GF-D8 (cell line): ENCODE data around the gene PNLDC1.

Experiments
- DNase-seq: peaks from one replicate; lab custom pipeline; 2025; lab: John Stamatoyannopoulos, UW

The PNLDC1 gene, protein sequence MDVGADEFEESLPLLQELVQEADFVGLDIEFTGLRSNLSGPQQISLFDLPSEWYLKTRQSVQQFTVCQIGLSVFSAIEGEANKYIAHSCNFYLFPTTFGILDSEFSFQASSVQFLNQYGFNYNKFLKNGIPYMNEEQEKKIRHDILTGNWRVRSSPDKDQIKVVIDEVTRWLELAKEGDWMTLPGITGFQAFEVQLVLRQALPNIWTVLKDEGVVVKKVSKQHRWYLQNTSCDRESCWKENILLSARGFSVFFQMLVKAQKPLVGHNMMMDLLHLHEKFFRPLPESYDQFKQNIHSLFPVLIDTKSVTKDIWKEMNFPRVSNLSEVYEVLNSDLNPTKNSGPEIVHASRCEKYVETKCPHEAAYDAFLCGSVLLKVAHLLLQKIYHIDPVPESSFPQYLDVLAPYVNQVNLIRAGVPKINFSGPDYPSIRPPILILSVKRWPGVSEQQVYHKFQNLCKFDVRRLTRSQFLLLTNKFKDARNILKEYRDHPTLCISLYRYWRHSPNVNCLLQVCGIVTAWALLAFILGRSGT

DNA sequence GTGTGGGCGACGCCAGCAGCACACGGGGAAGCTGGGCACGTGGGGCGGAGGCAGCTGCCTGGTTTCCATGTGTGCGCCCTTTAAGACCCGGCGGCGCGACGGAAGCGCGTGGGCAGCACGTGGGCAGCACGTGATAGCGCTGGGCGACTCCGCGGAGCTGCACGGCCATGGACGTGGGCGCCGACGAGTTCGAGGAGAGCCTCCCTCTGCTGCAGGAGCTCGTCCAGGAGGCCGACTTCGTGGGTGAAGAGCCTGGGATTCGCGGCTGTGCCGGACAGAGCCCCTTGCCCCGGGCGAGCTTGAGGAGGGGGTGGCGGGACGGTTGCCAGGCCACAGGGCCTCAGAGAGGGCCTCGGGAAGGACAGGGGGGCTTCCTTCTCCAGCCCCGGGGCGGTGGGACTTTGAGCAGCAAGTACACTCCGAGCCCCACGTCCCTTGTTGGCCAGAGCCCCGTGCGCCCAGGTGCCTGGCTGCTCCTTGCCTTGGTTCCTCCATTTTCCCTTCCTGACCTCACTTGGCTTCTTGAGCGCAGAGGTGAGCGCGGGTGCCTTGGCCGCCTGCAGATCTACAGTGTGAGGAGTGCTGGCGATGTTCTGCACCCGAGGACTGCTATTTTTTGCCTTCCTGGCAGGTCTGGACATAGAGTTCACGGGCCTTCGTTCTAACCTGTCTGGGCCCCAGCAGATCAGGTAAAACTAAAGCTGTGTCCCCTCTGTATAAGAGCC, at the start of gene PNLDC1:
TSS of gene PNLDC1 (plus strand) at position 136 of the 725 bp plus-strand sequence. CDS start at position 168, 32 bp downstream.
- DNase-seq, result no peak

DNA sequence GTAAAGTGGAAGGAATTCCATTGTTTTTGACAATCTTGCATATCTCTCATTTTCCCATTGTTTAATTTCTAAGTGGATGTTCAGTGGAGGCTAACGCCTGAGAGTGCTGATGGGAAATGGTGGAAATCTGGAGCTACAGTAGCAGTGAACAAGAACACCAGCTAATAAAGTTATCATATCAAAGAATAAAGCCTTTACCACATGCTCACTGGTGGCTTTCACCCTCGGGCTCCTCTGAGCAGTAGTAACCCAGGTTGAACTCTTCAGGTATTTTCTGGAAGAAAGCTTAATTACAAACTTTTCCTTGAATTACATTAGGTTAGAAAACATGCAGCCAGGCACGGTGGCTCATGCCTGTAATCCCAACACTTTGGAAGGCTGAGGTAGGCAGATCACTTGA, 48.6 kb upstream of the PNLDC1 start:
- DNase-seq, result no peak

DNA sequence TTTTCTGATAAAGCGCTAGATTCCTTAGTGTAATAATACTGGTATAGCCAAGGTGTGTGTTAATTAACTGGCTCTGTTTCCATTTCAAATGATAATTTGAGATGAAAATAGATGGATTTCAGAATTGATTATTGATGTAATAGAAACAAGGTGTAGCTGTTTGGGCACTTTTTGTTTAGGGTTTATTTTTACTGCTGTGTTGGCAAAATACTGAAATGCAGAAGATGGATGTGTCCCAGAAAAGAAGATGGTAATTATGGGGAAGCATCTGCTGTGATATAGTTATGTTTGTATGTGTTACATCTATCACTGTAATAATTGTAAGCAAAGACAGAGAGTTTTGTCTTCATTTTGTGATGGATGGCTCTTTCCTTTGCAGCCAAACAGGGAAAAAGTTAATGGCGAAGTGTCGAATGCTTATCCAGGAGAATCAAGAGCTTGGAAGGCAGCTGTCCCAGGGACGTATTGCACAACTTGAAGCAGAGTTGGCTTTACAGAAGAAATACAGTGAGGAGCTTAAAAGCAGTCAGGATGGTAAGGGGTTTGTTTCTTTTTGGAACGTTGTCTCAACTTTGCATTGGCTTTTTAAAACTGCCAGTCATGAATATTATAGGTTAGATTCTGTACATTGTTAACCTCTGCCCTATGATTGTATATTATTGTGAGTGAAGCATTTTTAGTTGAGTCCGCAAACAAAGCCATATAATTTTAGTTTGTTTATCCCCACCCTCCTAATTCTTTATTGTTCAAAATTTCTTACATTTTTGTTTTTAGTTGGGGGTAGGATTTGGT, 46.8 kb upstream of the PNLDC1 start:
- no peak for DNase-seq

DNA sequence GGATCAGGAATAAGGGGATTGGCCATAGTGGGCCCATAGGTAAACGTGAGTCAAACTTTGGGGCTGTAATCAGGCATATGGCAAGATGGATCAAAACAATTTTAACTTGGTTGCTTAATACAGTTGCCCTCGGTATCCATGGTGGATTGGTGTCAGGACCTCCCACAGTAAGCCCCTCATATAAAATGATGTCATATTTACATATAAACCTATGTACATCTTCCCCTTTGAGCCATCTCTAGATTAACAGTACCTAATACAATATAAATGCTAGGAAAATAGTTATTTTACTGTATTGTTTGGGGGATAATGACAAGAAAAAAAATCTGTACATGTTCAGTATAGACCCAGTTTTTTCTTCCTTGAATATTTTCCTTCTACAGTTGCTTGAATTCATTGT, 45.7 kb upstream of the PNLDC1 start:
- DNase-seq, result no peak

DNA sequence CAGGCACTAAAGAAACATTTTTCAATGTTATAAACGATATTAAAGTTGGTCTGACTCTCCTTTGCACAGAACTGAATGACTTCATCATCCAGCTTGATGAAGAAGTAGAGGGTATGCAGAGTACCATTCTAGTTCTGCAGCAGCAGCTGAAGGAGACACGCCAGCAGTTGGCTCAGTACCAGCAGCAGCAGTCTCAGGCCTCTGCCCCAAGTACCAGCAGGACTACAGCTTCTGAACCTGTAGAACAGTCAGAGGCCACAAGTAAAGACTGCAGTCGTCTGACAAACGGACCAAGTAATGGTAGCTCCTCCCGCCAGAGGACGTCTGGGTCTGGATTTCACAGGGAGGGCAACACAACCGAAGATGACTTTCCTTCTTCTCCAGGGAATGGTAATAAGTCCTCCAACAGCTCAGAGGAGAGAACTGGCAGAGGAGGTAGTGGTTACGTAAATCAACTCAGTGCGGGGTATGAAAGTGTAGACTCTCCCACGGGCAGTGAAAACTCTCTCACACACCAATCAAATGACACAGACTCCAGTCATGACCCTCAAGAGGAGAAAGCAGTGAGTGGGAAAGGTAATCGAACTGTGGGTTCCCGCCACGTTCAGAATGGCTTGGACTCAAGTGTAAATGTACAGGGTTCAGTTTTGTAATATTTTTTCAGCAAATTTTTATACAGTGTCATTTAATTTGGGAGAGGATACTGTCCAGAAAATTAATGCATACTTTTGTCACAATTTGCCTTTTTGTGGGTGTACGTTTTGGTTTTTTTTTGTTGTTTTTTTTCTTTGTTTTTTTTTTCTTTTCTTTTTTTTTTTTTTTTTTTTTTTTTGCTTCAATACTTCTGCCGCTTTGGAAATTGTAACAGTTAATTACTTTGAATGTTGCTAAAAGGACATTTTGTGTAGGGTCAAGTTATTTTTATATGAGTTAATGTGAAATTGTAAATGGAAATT, 44.8 kb upstream of the PNLDC1 start:
- no peak for DNase-seq

DNA sequence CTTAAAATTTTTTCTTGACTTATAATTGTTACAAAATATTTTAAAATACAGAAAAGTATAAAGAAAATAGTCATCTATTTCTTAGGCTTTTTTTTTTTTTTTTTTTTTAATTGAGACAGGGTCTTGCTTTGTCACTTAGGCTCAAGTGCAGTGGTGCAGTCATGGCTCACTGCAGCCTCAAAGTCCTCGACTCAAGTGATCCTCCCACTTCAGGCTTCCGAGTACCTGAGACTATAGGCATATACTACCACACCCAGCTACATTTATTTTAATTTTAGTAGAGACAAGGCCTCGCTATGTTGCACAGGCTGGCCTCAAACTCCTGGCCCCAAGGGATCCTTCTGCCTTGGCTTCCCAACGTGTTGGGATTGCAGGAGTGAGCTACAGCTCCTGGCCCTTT, 43.6 kb upstream of the PNLDC1 start:
- no peak for DNase-seq

DNA sequence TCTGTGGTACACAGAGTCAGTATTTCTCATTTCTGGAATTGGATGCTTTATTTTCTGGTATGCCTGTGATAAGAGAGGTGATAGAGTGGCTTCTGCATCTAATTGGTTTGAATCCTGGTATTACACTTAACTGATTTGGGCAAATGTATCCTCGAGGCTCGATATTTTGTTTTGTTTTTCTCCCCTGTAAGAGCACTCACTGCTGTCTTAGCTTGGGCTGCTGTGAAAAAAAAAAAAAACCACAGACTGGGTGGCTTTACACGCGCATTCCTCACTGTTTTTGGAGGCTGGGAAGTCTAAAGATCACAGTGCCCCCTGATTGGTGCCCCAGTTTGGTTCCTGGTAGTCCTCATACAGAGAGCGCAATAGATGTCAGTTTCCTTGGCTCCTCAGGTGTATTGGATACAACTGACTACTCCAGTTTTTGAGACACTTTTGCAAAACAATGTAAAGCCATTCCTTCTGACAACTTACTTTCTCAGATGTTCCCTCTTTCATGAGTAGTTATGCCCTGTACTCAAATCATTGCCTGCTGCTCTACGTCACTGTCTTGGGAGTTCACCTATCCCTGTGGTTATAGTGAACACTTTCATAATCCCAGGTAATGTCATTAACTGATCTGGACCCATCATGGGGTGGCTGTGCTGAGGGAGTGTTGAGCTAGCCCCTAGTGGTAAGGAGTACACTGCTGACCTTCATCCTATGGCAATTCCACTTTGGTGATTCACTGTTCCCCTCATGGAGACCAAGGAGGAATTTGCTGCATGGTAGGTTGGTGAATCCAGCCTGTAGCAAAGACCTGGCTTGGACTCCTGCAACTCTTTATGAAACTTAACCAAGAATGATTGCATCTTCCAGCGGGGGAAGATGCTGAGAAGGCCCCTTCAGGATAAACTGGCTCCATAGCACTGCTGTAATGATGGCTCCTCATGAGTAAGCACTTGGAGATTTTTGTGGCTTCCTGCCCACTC, 41.8 kb upstream of the PNLDC1 start:
- no peak for DNase-seq

DNA sequence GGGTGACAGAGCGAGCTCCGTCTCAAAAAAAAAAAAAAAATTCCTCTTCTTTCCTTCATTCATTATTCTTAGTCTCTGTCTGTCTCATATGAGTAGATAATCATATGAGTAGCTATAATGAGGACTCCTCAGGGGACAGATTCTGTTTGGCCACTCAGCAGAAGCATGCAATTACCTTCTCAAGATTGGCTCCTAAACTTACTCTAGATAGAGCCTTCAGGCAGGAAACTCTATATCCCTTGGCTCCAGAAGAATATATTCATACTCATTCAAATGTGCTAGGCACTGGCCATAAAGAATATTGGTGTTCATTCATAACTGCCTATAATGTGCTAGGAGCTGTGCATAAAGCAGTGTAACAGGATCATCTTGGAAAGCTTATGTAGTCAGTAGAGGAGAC, 40.4 kb upstream of the PNLDC1 start:
- no peak for DNase-seq

DNA sequence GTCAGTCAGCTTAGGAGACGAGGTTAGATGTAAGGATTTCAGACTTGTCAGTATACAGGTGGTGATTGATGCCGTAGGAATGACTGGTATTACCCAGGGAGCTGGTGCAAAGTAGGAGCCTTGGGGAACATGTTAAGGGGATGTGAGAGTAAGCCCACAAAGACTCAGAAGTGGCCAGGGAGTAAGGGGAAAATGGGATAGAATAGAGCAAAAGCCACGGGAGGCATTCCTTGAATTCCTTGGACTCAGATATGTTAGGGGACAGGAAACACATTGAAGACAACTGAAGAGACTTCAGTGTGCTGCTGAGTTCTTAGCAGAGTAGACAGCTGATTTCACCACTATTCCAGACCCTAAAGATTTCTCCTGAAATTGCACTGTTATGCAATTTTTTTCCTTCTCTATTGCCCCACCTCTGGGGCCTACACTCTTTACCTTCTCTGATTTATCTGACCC, 39.4 kb upstream of the PNLDC1 start:
- DNase-seq, result no peak

DNA sequence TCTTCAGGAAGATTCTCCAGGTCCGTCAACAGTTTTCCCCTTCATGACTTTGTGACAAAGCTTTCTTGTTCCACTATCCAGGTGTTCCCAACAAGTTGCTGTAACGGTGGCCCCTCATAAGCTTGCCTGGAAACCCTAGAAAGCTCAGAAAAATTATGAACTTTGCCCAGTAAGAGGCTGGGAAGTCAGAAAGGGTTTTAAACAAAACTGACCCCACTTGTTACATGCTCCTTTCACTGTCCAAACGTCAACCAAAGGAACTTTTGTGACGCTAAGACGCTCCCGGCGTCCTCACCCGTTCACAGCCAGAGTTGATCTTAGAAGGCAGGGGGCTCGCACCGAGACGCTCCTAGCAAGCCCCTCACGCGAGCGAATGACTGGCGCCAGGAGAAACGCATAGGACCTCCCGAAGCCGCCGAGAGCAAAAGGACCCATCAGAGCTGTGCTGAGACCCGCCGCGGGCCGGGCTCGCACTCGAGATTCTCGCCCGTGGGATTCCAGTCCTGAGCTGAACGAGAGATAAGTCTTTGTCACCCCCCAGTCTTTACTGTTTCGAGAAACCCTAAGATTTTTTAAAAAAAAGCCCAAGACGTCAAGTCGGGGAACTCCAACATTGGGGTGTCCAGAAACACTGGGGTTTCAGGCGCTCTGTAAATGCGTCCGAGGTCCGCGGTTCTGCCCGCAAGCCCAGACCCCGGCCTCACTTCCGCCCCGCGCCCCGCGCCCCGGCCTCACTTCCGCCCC, 38.8 kb upstream of the PNLDC1 start:
- DNase-seq, result peak; percentile 4

DNA sequence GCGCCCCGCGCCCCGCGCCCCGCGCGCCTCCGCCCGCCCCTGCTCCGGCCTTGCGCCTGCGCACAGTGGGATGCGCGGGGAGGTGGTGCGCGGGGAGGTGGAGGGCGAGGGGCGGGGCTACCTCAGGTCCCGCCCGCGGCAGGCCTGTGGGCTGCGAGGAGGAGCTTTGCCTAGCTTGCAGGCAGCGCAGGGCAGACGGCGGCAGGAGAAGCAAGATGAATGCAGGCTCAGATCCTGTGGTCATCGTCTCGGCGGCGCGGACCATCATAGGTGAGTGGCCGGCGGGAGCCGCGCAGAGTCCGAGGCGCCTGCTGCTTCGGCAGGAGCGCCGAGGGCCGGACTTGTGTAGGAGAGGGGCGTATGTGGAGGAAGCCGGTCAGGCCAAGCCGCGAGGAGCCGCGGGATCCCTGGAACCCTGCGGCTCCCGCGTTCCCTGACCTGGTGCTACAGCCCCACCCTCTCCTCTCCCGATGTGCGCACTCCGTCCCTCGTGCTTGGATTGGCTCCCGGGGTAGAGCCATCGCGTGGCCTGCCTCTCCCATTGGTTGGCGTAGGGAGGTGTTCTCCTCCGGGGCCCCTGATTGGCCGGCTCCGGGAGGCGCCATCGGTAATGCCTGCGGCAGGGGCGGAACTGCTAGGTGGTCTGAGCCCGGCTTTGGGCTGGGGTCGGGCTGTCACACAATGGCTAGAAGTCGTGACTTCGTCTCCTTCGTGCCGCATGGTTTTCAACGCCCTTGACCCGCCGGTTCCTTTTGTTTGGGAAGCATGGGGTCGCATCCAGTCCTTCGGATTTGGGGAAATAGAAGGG, 38.0 kb upstream of the PNLDC1 start, which contains the start of gene ACAT2:
TSS of gene ACAT2 (plus strand) at position 173 of the 808 bp plus-strand sequence. CDS start at position 216, 43 bp downstream.
- peak; percentile 85 for DNase-seq

DNA sequence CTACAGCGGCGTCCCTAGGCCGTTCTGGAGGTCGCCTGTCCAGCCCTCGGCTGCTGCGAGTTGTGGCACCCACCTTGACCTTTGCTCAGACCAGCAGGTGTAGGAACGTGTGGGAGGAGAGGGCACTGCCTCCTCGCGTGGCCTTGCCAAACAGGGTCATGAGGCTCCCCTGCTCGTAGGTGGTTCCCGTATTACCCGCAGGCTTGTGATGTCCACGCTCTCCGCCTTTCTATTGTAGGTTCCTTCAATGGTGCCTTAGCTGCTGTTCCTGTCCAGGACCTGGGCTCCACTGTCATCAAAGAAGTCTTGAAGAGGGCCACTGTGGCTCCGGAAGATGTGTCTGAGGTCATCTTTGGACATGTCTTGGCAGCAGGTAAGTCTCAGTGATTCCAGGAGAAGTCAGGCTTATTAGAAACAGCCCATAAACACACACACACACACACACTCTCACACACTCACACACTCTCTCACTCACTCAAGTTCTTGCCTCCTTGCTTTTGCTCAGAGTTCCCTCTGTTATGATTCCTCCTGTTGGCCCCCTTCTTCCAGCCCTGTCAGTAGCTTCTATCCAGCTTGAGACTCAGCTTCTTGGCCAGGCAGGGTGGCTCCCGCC, 37.3 kb upstream of the PNLDC1 start:
- DNase-seq, result no peak

DNA sequence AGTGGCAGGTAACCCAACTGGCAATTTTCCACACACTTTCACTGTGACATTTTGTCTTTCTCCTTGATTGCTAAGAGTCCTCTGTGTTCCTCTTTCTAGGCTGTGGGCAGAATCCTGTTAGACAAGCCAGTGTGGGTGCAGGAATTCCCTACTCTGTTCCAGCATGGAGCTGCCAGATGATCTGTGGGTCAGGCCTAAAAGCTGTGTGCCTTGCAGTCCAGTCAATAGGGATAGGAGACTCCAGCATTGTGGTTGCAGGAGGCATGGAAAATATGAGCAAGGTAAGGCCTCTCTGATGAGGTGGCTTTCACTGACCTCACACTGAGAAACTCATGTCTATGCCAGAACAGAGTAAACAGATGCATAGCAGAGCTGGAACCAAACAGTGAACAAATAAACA, 33.2 kb upstream of the PNLDC1 start:
- DNase-seq, result no peak

DNA sequence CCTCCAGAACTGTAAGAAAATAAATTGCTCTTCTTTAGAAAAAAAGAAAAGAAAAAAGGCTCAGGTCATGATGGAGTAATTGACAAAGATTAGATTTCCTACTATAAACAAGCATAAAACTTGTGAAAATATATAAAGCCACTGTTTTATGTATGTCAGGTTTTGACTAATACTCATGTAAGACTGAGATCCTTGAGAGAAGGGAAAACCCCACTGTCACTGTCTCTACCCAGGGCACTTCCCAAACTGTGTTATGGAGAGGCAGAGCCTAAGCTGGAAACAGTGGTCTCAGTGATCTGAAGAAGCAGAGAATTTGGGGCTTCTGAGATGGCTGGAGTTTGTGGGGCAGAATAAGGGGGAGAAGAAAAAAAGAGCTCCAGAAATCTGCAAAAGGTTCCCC, 30.6 kb upstream of the PNLDC1 start:
- no peak for DNase-seq

DNA sequence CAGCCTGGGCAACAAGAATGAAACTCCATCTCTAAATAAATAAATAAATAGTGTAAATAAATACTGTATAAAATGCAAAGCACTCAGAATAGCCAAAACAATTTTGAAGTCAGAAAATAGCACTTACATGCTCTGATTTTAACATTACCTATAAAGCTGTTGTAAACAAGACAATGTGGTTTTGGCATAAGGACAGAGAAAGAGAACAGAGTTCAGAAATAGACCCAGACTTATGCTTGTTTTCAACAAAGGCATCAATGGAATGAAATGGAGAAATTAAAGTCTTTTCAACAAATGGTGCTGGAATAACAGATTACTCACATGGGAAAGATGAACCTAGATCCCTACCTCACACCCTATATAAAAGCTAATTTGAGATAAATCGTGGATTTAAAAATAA, 27.9 kb upstream of the PNLDC1 start:
- no peak for DNase-seq

DNA sequence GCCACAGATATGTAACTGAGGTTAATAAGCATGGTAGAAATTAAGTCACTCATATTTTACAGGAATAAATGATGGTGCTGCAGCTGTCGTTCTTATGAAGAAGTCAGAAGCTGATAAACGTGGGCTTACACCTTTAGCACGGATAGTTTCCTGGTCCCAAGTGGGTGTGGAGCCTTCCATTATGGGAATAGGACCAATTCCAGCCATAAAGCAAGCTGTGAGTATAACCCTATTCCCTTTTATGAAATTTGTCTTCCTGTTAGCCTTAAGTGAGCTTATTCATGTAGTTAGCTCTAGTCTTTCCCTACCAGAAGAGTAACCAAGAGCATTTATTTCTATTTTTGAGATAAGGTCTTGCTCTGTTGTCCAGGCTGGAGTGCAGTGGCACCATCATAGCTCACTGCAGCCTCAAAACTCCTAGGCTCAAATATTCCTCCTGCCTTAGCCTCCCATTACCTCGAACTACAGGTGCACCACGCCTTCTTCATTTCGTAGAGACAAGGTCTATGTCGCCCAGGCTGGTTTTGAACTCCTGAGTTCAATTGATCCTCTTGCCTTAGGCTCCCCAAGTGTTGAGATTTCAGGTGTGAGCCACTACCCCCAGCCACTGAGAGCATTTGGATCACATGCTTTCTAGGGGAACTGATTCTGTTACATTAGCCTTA, 22.7 kb upstream of the PNLDC1 start:
- DNase-seq, result no peak

DNA sequence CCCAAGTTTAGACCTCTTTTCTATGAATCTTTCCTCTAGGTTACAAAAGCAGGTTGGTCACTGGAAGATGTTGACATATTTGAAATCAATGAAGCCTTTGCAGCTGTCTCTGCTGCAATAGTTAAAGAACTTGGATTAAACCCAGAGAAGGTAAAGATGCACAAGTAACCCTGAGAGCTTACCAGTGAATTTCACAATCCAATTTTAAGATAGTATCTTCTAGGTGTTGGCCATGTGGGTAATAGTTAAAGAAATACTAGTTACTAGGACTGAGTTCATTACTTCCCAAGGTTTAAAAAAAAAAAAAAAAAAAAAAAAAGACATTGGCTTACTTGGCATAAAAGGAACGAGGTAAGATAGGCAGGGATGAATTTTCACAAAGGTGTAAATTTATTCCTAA, 21.9 kb upstream of the PNLDC1 start:
- no peak for DNase-seq
